ENCODE data around the gene CD86.

CD86 gene

DNA sequence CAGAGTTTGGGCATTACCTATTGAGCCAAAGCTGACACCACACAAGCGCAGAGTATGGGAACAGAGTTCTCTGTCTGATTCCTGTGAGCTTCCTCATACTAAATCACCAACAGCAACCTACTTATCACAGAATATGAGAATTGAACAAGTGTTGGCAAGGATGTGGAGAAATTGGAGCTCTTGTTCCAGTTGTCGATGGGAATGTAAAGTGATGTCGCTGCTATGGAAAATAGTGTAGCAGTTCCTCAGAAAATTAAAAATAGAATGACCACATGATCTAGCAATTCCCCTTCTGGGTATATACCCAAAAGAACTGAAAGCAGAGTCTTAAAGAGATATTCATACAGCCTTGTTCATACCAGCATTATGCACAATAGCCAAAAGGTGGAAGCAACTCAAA is 33.4 kb downstream of the CD86 start:
- TF ChIP-seq SIN3A (IDR thresholded peaks at IDR 0.05; ENCODE audit: borderline replicate concordance, insufficient read depth, low read length): no peak

DNA sequence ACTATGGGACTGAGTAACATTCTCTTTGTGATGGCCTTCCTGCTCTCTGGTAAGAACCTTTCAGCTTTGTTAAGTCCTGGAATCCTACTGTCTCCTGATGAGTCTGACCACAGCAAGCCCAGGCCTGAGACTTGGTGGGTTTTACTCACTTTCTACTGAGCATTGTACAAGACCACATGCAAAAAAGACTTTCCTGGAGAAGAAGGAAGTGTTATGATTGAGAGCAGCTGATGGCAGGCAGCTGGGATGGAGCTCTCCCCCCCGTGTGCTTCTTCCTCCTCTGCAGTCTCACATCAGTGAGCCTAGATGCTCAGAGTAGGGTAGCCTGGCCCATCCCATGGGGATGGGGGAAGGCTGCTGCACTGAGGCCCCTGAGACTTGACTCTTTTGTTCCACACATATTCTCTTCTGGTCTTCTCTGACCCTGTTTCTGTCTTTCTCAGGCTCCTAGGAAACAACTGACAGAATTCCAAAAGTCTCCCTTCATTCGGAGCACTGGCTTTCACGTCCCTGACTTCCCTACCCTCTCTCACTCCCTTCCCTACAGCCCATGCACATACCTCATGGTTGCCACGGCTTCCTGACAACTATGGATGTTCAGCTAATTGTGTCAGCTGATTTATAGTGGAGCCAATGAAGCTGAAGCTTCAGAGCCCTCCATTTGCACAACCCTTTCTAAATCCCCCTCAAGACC is 36.6 kb downstream of the CD86 start:
- TF ChIP-seq, protein P1, sequence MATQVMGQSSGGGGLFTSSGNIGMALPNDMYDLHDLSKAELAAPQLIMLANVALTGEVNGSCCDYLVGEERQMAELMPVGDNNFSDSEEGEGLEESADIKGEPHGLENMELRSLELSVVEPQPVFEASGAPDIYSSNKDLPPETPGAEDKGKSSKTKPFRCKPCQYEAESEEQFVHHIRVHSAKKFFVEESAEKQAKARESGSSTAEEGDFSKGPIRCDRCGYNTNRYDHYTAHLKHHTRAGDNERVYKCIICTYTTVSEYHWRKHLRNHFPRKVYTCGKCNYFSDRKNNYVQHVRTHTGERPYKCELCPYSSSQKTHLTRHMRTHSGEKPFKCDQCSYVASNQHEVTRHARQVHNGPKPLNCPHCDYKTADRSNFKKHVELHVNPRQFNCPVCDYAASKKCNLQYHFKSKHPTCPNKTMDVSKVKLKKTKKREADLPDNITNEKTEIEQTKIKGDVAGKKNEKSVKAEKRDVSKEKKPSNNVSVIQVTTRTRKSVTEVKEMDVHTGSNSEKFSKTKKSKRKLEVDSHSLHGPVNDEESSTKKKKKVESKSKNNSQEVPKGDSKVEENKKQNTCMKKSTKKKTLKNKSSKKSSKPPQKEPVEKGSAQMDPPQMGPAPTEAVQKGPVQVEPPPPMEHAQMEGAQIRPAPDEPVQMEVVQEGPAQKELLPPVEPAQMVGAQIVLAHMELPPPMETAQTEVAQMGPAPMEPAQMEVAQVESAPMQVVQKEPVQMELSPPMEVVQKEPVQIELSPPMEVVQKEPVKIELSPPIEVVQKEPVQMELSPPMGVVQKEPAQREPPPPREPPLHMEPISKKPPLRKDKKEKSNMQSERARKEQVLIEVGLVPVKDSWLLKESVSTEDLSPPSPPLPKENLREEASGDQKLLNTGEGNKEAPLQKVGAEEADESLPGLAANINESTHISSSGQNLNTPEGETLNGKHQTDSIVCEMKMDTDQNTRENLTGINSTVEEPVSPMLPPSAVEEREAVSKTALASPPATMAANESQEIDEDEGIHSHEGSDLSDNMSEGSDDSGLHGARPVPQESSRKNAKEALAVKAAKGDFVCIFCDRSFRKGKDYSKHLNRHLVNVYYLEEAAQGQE (IDR thresholded peaks at IDR 0.05; ENCODE audit: insufficient read depth in 1 of 2, low read depth in 2 of 2, low read length in 2 of 2): no peak
- TF ChIP-seq FOXP2 (optimal IDR thresholded peaks at IDR 0.05; ENCODE audit: borderline replicate concordance, extremely low read depth, extremely low read length, insufficient read depth) (no peak), POLR2AphosphoS5 (IDR thresholded peaks at IDR 0.05; ENCODE audit: low read depth, low read length) (no peak), SIN3A (IDR thresholded peaks at IDR 0.05; ENCODE audit: borderline replicate concordance, insufficient read depth, low read length) (no peak), TAF1 (IDR thresholded peaks at IDR 0.05; ENCODE audit: borderline replicate concordance, insufficient read depth, low read length) (no peak)

DNA sequence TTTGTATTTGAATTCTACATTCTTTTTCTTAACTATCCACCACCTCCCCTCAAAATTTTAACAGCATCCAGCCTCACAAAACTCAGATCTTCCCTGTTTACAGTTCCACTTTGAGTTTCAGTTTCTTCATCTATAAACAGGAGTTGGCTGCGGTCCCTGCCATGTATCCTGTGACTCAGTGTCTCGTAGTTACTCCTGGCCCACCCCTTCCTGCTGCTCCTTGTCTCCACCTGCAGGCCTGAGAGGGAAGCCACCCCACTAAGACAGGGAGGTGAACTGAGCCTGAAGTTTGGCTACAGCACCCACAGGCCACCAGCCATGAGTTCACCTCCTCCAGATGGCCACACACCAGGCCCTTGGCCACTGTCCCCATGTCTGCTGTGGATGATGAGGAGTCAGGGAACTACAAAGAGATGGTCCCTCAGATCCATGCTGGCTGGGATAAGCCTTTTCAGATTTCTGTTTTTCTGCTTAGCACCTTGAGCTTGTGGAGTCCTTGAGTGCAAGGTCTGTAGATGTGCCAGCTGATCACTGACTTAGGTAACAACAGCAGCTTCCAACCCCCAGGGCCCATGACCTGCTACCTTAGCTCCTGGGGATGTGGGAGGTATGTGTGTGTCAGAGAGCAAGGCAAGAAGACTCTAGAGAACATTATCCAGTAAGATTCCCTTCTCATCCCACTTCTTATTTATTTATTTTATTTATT is 37.5 kb downstream of the CD86 start:
- TF ChIP-seq POLR2AphosphoS5 (IDR thresholded peaks at IDR 0.05; ENCODE audit: low read depth, low read length): no peak
- TF ChIP-seq SIN3A (IDR thresholded peaks at IDR 0.05; ENCODE audit: borderline replicate concordance, insufficient read depth, low read length): no peak
- TF ChIP-seq, protein P1 (IDR thresholded peaks at IDR 0.05; ENCODE audit: insufficient read depth in 1 of 2, low read depth in 2 of 2, low read length in 2 of 2): no peak
- no peak for TF ChIP-seq FOXP2 (optimal IDR thresholded peaks at IDR 0.05; ENCODE audit: borderline replicate concordance, extremely low read depth, extremely low read length, insufficient read depth)

DNA sequence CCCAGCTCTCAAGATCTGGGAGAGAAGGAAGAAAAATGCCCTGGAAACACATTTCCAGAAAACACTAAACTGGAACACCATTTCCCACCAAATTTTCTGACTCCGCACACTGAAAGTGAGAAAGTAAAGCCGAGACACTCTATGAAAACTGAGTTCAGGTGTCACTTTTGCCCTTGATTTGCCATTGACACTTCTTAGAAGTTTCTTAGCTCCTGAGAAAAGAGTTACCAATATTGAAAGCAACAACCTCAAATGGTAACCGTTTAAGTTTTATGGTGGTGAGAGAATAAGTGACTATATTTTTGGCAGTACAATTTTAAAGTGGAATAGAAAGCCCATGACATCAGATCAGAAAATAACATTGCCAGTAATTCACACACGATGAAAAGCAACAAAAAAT is 39.0 kb downstream of the CD86 start:
- TF ChIP-seq, protein P1 (IDR thresholded peaks at IDR 0.05; ENCODE audit: insufficient read depth in 1 of 2, low read depth in 2 of 2, low read length in 2 of 2): no peak
- TF ChIP-seq SIN3A (IDR thresholded peaks at IDR 0.05; ENCODE audit: borderline replicate concordance, insufficient read depth, low read length) (no peak), POLR2AphosphoS5 (IDR thresholded peaks at IDR 0.05; ENCODE audit: low read depth, low read length) (no peak), FOXP2 (optimal IDR thresholded peaks at IDR 0.05; ENCODE audit: borderline replicate concordance, extremely low read depth, extremely low read length, insufficient read depth) (no peak), TAF1 (IDR thresholded peaks at IDR 0.05; ENCODE audit: borderline replicate concordance, insufficient read depth, low read length) (no peak)

DNA sequence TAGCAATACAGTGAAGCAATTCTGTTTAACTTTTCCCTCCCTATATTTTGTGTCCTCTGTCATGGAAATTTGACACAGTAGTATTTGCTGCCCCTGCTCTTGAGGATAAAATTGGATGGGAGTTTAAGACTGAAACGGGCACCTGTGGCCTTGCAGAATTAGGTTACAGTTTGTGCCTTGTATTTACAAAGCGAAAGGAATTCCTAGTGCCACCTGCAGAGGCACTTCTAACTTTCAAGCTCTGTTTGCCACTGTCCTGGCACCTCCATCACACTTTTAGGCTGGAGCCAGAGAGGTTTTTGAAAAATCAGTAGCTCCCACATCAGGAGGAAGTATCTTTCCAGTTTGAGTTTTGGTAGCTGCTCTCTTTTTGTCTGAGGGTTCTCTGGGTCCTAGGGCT is 39.5 kb downstream of the CD86 start:
- TF ChIP-seq TAF1 (IDR thresholded peaks at IDR 0.05; ENCODE audit: borderline replicate concordance, insufficient read depth, low read length) (no peak), FOXP2 (optimal IDR thresholded peaks at IDR 0.05; ENCODE audit: borderline replicate concordance, extremely low read depth, extremely low read length, insufficient read depth) (no peak), SIN3A (IDR thresholded peaks at IDR 0.05; ENCODE audit: borderline replicate concordance, insufficient read depth, low read length) (no peak), POLR2AphosphoS5 (IDR thresholded peaks at IDR 0.05; ENCODE audit: low read depth, low read length) (no peak)
- TF ChIP-seq, protein P1 (IDR thresholded peaks at IDR 0.05; ENCODE audit: insufficient read depth in 1 of 2, low read depth in 2 of 2, low read length in 2 of 2): no peak
